Measurements from ENCODE around the gene GPATCH11.

The GPATCH11 gene

DNA sequence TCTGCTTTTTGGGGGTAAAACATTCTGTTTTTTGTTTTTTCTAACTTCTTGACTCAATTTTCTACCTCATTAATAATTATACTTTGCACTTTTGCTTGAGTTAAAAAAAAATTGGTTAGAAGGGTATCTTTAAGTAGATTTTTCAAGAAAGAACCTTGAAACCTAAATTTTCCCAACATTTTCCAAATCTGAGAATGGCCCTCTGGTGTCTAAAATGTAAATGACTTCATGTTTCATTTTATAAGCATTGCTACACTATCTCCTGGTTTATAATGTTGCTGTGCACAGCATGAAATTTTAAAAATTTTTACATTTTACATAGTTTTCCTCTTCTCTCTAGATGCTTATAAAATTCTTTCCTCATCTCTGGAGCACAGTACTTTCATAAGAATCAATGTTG lies 58.2 kb downstream of the GPATCH11 start:
- no peak overlapping the region for H3K27ac ChIP-seq (ENCODE audit: low read depth in 2 of 2, low read length in 2 of 2)
- H3K9me3 ChIP-seq (ENCODE audit: control insufficient read depth in 2 of 2, low read length in 2 of 2): no peaks in the 10 kb centered on the region
- H3K36me3 ChIP-seq (ENCODE audit: control insufficient read depth in 2 of 2, insufficient read depth in 2 of 2, low read length in 2 of 2): peaks cover 47 to 51% of the 10 kb centered on the region in 2 donors
- H3K4me3 ChIP-seq (ENCODE audit: low read length in 2 of 2): no peak overlapping the region
- H3K9ac ChIP-seq (ENCODE audit: low read depth in 1 of 2, low read length in 2 of 2): no peak overlapping the region
- H3K27me3 ChIP-seq (ENCODE audit: control insufficient read depth in 2 of 2, insufficient read depth in 2 of 2, low read length in 2 of 2): no peaks in the 10 kb centered on the region
- no peaks in the 10 kb centered on the region for H3K4me1 ChIP-seq (ENCODE audit: control insufficient read depth in 2 of 2, insufficient read depth in 2 of 2, low read length in 2 of 2)

DNA sequence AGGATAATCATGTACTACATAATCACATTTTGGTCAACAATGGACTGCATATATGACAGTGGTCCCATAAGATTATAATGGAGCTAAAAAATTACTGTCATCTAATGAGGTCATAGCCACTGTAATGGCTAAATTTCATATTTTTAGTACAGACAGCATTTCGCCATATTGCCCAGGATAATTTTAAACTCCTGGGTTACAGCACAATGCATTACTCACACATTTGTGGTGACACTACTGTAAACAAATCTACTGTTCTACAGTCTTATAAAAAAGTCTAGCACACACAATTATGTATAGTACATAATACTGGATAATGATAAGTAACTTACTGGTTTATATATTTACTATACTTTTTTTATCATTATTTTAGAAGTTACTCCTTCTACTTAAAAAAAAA lies 59.7 kb downstream of the GPATCH11 start:
- no peak overlapping the region for H3K27ac ChIP-seq (ENCODE audit: low read depth in 2 of 2, low read length in 2 of 2)
- H3K36me3 ChIP-seq (ENCODE audit: control insufficient read depth in 2 of 2, insufficient read depth in 2 of 2, low read length in 2 of 2): peaks cover 41 to 47% of the 10 kb centered on the region in 2 donors
- H3K27me3 ChIP-seq (ENCODE audit: control insufficient read depth in 2 of 2, insufficient read depth in 2 of 2, low read length in 2 of 2): no peaks in the 10 kb centered on the region
- H3K4me1 ChIP-seq (ENCODE audit: control insufficient read depth in 2 of 2, insufficient read depth in 2 of 2, low read length in 2 of 2): peaks cover 0 to 4% of the 10 kb centered on the region in 2 donors
- no peaks in the 10 kb centered on the region for H3K9me3 ChIP-seq (ENCODE audit: control insufficient read depth in 2 of 2, low read length in 2 of 2)
- H3K4me3 ChIP-seq (ENCODE audit: low read length in 2 of 2): no peak overlapping the region
- H3K9ac ChIP-seq (ENCODE audit: low read depth in 1 of 2, low read length in 2 of 2): no peak overlapping the region

DNA sequence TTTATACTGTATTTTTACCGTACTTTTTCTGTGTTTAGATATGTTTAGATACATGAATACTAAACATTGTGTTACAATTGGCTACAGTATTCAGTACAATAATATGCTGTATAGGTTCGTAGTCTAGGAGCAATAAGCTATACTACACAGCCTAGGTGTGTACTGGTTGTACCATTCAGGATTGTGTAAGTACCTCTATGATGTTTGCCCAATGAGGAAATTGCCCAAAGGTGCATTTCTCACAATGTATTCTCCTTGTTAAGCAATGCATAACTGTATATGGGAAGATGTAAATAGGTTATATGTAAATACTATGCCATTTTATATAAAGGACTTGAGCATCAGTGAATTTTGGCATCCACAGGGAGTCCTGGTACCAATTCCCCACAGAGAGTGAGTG lies 61.7 kb downstream of the GPATCH11 start:
- H3K27me3 ChIP-seq (ENCODE audit: control insufficient read depth in 2 of 2, insufficient read depth in 2 of 2, low read length in 2 of 2): no peaks in the 10 kb centered on the region
- H3K4me1 ChIP-seq (ENCODE audit: control insufficient read depth in 2 of 2, insufficient read depth in 2 of 2, low read length in 2 of 2): peaks cover 2 to 17% of the 10 kb centered on the region in 2 donors
- peaks cover 32 to 37% of the 10 kb centered on the region in 2 donors for H3K36me3 ChIP-seq (ENCODE audit: control insufficient read depth in 2 of 2, insufficient read depth in 2 of 2, low read length in 2 of 2)
- H3K4me3 ChIP-seq (ENCODE audit: low read length in 2 of 2): no peak overlapping the region
- no peak overlapping the region for H3K9ac ChIP-seq (ENCODE audit: low read depth in 1 of 2, low read length in 2 of 2)
- no peaks in the 10 kb centered on the region for H3K9me3 ChIP-seq (ENCODE audit: control insufficient read depth in 2 of 2, low read length in 2 of 2)
- no peak overlapping the region for H3K27ac ChIP-seq (ENCODE audit: low read depth in 2 of 2, low read length in 2 of 2)

DNA sequence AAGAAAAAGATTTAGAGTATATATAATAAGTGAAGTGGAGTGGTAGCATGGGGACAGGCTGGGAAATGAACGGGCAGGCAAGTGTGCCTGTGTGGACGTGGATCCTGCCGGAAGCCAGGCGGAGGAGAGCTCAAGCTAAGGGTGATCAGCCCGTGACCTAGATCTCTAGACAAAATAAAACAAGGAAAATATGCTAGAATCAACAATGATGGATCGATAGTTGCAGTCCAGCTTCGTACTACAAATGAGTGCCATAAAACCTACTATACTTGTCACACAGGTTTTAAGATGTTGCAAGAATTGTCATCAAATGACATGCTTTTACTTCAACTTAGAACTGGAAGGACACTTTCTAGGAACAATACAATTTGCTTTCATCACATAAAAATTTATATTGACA lies 64.0 kb downstream of the GPATCH11 start:
- H3K9me3 ChIP-seq (ENCODE audit: control insufficient read depth in 2 of 2, low read length in 2 of 2): no peaks in the 10 kb centered on the region
- no peak overlapping the region for H3K27ac ChIP-seq (ENCODE audit: low read depth in 2 of 2, low read length in 2 of 2)
- H3K27me3 ChIP-seq (ENCODE audit: control insufficient read depth in 2 of 2, insufficient read depth in 2 of 2, low read length in 2 of 2): no peaks in the 10 kb centered on the region
- H3K9ac ChIP-seq (ENCODE audit: low read depth in 1 of 2, low read length in 2 of 2): no peak overlapping the region
- H3K36me3 ChIP-seq (ENCODE audit: control insufficient read depth in 2 of 2, insufficient read depth in 2 of 2, low read length in 2 of 2): peaks cover 23 to 30% of the 10 kb centered on the region in 2 donors
- H3K4me3 ChIP-seq (ENCODE audit: low read length in 2 of 2): no peak overlapping the region
- H3K4me1 ChIP-seq (ENCODE audit: control insufficient read depth in 2 of 2, insufficient read depth in 2 of 2, low read length in 2 of 2): peaks cover 2 to 17% of the 10 kb centered on the region in 2 donors

All from mucosa of rectum (tissue), 2 donors.